Hematopoietic multipotent progenitor cell treated with erythropoietin and hydrocortisone succinate and interleukin-3 and kit ligand, for 6 days (in vitro differentiated cells): ENCODE data around the gene ZNF71.
A peak's percentile ranks its signal among the peaks of the same experiment; 100 is the strongest.
"Not testable (repeated sequence)": the region's sequence is repeated elsewhere in the genome, so short reads cannot be mapped to it uniquely, and the experiment has no call there.

Experiments
- DNase-seq: peaks from one replicate; pipeline ENCODE4 v3.0.0-alpha.2; 2015

ZNF71 gene

DNA sequence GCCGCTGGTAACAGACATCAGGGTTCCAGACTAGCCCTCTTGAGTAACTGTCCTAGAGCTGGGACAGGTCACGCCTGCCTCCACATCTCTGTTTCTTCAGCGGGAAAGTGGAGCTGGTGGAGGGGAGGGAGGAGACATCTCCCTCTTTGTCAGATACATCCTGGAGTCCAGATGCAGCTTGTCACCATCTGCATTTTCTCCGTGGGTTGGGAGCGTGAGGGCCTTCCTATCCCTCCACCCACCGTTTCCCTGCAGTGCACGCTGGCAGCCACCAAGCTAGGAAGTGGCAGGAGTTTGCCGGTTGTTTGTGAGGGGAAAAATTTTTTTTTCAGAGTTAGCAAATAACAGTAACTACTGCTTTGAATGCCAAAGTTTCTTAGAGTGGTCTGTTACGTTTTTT is 27.9 kb downstream of the ZNF71 start:
- DNase-seq = no peak

GRCh38 chr19:56625708-56626107 is 30.6 kb downstream of the ZNF71 start:
- no peak for DNase-seq

- no peak for DNase-seq
These were observed 37.9 kb downstream of the ZNF71 start for GRCh38 chr19:56633021-56633420.

DNA sequence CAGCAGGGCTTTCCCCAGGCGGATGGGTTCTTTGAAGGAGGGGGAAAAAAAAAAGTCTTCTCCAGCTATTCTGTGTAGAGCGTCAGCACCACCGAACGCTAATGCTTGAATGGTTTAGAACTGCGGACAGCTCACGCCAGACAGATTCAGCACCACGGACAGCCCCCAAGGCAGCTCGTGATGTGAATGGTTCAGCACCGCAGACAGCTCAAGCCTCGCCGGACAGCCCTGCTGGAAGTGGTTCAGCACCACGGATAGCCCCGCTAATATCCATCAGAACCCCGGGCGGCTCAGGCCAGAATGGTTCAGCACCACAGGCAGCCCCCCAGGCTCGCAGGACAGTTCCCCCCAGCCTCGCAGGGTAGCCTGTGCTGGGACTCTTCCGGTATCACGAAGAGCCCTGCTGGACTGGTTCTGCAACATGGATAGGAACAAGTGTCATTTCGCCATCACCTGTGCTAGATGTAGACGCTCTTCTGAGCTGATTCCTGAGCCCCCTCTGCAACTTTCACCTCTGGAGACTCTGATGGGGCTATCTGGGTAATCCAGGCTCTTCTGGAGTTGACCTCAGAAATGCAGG is 43.0 kb downstream of the ZNF71 start:
- DNase-seq = peak; percentile 93

- DNase-seq = peak; percentile 74
These were observed 44.1 kb downstream of the ZNF71 start for GRCh38 chr19:56639217-56639616.

GRCh38 chr19:56642711-56643459 is 47.8 kb downstream of the ZNF71 start, which contains the start of gene SMIM17:
Gene SMIM17 (plus strand): TSS chr19:56643159. CDS start chr19:56645668, 2,509 bp downstream.
- DNase-seq = no peak

GRCh38 chr19:56643460-56643955 is 48.4 kb downstream of the ZNF71 start:
- DNase-seq = no peak

GRCh38 chr19:56654151-56654550 is 59.0 kb downstream of the ZNF71 start:
- no peak for DNase-seq

DNA sequence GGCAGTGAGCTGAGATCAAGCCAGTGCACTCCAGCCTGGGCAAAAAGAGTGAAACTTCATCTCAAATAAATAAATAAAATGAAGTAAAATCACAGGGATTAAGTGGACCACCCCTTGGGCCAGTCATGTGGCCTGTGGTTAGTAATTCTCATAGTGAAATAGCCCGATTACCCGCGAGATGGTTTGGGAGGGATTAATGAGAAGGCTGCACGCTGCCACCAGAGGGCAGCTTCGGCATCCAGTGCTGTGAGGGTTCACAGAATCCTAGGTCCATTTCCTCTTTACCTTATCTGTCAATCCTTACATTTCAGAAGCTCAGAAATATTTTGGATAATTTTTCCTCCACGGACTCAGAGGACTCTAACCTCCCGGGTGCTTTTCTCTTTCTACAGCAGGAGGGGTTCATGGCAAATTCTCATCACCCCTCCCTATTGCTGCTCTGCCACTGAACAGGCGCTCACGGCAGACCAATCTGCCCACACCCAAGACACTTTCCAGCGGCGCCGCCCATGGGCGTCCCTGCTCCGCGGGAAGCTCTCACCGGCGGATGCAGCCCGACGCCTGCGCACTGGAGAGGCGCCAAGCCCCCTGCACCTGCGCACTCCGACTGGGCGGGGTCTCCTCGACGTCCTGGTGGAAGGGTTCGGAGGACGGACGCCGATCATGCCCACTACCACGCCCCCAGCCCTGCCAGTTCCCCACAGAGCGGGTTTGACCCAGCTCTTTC is 65.4 kb downstream of the ZNF71 start:
- DNase-seq = peak; percentile 47

DNA sequence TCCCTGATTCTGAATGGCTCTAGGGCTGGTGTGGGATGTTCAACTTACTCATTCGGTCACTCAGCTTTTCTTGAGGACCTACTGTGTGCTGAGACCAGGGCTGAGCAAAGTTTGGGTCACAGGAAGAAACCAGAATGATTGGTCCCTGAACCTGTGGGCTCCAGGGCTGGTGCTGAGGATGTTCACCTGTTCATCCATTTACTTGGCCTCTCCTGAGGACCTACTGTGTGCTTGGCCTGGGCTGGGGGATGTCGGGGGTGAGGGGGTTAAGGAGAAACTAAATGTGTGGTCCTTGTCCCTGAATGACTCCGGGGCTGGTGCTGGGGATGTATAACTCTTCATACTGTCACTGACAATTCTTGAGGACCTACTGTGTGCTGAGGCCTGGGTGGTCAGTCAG is 66.1 kb downstream of the ZNF71 start:
- no peak for DNase-seq

DNA sequence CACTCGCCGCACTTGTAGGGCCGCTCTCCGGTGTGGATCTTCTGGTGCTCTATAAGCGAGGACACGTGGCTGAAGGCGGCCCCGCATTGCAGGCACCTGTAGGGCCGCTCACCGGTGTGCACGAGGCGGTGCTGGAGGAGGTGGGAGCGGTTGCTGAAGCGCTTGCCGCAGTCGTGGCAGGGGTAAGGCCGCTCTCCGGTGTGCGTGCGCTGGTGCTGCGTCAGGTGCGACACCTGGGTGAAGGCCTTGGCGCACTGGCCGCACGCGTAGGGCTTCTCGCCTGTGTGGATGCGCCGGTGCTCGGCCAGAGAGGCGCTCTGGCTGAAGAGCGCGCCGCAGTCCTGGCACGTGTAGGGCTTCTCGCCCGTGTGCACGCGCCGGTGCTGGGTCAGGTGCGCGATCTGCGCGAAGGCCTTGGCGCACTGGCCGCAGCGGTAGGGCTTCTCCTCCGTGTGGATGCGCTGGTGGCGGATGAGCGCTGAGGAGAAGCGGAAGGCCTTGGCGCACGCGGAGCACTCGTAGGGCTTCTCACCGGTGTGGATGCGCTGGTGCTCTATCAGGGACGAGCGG is 68.9 kb downstream of the ZNF71 start:
- no peak for DNase-seq

- no peak for DNase-seq
These were observed 69.4 kb downstream of the ZNF71 start for GRCh38 chr19:56664511-56664910.

DNA sequence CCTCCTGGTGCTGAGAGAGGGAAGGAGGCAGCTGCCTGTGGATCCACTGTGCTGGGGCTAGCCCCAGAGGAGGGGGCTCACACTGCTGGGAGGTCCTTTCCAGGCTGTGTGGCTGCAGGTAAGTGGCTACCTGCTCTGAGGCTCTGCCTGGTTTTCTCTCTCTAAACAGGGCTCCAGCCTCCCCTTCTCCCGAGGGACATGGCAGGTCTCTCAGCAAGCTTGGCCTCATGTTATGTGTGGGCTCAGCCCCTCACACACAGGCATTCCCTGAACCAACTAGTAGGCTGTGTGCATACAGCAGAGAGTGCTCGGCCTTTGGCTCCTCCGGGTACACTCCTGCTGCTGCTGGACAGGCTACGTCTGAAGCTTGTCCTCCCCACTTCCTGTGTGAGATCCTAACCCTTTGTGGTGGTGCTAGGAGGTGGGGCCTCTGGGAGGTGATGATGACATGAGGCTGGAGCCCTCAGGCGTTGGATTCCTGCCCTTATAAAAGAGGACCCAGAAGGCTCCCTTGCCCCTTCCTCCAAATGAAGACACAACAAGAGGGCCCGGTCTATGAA is 72.3 kb downstream of the ZNF71 start:
- no peak for DNase-seq

DNA sequence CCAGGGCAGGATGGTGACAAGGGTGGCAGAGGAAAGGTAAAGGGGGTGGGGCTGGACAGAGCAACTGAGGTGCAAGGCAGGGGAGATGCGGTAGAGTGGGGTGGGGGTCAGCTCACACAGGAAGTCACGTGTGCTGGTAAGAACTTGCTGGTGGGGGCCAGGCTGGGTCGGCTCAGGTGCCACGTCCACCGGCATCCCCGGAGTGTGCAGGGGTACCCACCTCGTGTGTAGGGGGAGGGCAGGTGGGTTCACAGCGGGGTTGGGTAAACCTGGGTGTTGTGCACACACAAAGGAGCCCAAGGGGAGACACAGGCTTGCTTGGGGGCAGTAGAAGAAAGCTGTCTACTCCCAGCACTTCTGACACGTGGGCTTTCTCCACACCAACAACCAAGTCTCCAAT is 73.6 kb downstream of the ZNF71 start:
- DNase-seq = no peak

- no peak for DNase-seq
These were observed 75.4 kb downstream of the ZNF71 start for GRCh38 chr19:56670401-56670960.

DNA sequence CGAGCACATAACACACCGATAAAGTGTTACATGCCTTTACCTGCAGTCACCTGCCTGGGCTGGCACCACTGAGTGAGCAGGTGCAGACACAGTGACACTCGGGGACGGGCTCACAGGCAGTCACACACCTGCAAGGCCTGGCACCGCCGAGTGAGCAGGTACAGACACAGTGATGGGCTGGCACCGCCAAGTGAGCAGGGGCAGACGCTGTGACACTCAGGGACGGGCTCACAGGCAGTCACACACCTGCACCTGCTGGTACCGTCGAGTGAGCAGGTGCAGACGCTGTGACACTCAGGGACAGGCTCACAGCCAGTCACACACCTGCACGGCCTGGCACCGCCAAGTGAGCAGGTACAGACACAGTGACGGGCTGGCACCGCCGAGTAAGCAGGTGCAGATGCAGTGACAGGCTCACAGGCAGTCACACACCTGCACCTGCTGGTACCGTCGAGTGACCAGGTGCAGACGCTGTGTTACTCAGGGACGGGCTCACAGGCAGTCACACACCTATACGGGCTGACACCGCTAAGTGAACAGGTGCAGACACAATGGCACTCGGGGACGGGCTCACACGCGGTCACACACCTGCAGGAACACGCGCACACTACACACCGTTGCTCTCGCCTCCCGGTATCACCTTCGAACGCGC is 76.0 kb downstream of the ZNF71 start:
- no peak for DNase-seq

DNA sequence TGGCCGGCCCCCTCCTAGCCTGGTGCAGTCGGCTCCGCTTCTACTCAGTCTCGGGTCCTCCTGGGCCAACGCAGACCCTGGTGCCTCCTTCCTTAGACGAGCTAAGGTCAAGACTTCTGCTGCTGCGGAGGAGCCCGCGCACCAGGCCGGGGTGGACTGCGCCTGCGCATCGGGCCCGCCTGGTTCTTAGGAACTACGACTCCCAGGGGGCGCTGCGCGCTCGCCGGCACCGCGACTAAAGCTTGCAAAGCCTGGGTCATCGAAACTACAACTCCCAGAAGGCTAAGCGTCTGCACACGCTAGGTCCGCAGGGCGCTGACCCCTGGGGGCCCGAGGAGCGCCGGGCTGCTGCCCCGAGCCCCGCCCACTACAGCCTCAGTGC is 76.5 kb downstream of the ZNF71 start, which contains the start of gene ZNF835:
Gene ZNF835, minus strand, starts transcription at position 145 of the 382 bp plus-strand sequence. CDS start 6,559 bp downstream, outside the sequence.
- DNase-seq = peak; percentile 92

GRCh38 chr19:56672610-56673009 is 77.5 kb downstream of the ZNF71 start:
- DNase-seq = not testable (repeated sequence)
